Fibroblast of pulmonary artery (primary cell): ENCODE measurements around the gene HLCS.

Source experiments
- DNase-seq: peaks from one replicate; pipeline ENCODE4 v3.0.0-alpha.2; 2010; ENCODE audit warnings: low read depth
- H3K4me3 ChIP-seq: replicated peaks from 2 replicates; pipeline ENCODE4 v1.5.1; 2011; ENCODE audit warnings: low read depth, mild to moderate bottlenecking, control low read depth, low read length, moderate library complexity
- TF ChIP-seq, protein P1 (sequence below): IDR thresholded peaks from 2 replicates; pipeline ENCODE4 v1.5.1; 2011; ENCODE audit warnings: mild to moderate bottlenecking, control low read depth, low read length, inconsistent platforms; ENCODE audit errors: missing control alignments

The HLCS gene

DNA sequence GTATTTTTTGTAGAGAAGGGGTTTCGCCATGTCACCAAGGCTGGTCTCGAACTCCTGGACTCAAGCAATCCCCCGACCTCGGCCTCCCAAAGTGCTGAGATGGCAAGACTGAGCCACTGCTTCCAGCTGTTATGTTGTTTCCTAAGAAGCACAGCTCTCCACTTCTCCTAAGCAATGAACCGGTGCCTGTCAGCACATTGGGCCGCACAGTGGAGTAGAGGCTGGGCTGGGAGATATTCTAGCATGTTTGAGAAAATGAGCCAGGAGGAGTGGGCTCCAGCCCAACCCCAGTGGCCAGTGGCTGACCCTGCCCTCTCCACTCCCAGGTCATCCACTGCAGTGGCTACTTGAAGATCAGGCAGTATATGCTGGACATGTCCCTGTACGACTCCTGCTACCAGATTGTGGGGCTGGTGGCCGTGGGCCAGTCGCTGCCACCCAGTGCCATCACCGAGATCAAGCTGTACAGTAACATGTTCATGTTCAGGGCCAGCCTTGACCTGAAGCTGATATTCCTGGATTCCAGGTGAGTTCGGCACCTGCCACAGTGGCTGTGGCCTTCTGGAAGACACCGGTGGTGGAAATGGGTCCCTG, 240.6 kb downstream of the HLCS start:
- TF ChIP-seq, protein P1, sequence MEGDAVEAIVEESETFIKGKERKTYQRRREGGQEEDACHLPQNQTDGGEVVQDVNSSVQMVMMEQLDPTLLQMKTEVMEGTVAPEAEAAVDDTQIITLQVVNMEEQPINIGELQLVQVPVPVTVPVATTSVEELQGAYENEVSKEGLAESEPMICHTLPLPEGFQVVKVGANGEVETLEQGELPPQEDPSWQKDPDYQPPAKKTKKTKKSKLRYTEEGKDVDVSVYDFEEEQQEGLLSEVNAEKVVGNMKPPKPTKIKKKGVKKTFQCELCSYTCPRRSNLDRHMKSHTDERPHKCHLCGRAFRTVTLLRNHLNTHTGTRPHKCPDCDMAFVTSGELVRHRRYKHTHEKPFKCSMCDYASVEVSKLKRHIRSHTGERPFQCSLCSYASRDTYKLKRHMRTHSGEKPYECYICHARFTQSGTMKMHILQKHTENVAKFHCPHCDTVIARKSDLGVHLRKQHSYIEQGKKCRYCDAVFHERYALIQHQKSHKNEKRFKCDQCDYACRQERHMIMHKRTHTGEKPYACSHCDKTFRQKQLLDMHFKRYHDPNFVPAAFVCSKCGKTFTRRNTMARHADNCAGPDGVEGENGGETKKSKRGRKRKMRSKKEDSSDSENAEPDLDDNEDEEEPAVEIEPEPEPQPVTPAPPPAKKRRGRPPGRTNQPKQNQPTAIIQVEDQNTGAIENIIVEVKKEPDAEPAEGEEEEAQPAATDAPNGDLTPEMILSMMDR, result no peak
- DNase-seq, result no peak
- H3K4me3 ChIP-seq, result no peak overlapping the region

DNA sequence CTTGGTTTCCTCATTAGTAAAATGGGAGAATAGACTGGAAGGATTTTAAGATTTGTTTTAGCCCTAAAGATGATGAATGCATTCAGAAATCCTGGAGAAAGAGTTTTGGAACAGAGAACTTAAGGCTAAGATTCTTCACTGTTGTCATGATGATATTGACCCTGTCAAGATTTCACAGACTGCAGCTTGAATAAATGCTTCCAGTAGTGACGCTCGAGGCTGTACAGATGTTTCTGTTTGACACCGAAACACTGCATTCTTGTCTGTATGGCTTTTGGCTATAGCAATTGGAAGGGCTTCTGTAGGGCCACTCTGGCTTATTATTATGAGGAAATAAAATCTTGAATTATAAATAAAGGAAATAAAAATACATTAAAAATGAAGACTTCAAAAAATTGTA, 241.8 kb downstream of the HLCS start:
- no peak overlapping the region for H3K4me3 ChIP-seq
- TF ChIP-seq, protein P1, result no peak
- no peak for DNase-seq

DNA sequence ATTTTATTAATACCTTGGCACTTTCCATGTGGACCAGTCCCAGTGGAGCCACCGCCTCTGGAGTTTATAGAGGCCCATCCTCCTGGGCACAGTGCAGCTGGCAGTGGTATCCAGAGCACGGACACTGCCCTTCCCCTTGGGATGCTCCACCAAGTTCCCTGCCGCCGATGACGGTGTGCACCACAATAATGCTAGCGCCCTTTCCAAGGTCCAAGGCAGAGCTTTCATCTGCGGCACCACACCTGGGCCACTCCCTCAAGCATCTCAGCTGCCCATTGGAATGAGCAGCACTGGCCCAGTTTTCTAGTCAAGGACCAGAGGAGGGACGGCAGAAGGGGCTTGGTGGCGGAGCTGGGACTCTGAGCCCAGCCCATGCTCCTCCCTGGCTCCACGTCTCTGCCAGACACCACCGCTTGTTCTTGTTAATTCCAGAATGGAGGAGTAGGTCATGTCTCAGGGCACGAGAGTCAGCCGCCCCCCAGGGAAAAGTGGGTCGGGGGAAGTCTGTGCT, 243.0 kb downstream of the HLCS start:
- no peak overlapping the region for H3K4me3 ChIP-seq
- no peak for DNase-seq
- TF ChIP-seq, protein P1, result no peak

DNA sequence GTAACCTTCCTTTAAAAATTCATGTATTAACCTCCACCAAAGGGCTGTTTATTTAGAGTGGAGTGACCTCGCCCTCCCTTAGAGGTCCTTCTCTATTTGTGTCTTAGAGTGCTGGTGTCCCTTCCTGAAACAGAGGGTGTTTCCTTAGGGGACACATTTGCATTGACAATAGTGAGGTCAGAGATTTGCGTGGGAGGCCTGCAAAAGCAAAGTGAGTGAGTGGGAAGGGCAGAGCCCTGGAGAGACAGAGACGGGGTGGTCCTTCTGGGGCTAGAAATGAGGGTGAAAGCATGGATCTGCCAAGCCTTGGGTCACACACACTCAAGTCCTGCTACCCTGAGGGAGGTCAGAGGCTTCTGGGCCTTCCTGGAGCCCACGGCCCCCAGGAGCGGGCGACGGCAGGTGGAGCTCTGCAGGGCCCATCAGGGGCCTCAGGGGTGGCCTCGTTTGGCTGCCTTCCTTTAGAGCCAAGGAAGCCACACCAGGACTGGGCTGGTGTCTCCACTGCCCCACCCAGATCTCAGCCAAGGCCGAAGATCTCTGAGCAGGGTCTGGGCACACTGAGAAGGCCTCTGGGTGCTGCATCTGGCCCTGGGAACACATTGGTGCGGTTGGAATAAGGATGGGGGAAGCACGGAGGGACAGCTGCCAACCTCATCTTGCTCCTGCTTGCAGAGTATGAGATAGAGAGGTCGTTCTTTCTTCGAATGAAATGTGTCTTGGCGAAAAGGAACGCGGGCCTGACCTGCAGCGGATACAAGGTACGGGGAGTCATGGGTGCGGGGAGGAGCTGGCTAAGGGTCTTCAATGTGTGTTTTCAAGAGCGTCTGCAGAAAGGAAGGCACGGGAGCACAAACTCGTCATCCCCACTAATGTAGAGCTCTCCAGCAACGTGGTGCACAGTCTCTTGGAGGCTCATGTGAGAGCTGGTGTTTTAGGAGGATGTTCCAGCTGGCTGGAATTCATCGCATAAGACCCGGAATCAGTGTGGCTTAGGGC, 243.8 kb downstream of the HLCS start:
- no peak for DNase-seq
- TF ChIP-seq, protein P1, result no peak
- no peak overlapping the region for H3K4me3 ChIP-seq

DNA sequence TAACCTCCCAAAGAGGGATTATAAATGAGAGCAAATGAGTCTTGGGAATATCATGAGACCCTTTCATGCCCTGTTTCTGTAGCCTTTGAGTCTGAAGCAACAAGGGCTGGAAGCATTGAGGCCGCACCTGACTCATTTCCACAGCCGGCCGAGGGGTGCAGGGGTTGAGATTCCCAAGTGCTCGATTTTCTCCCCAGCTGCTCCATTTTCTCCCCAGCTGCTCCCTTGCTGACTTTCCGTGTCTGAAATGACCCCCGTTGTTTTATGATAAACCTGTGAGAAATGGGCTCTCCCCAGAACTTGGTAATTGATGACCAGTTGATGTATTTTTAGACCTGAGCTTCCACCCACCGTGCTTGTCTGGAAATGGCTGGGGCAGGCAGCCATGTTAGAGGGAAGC, 244.7 kb downstream of the HLCS start:
- TF ChIP-seq, protein P1, result no peak
- no peak for DNase-seq
- no peak overlapping the region for H3K4me3 ChIP-seq

DNA sequence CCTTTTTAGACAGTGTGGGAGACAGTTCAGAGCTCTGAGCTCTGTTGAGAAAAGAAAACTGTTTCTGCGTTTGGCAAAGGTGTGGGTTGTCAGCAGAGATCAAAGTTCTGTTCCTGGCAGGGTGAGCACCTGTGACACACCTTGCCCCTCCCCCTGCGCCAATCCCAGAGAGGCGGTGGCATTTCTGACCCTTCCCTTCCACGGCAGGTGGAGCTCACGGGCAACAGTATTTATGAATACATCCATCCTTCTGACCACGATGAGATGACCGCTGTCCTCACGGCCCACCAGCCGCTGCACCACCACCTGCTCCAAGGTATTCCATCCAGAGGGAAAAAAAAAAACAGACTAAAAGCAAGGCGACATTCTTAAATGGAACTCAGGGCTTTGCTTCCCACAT, 246.9 kb downstream of the HLCS start:
- DNase-seq, result no peak
- TF ChIP-seq, protein P1, result no peak
- no peak overlapping the region for H3K4me3 ChIP-seq
